Adipose tissue (tissue), 3 donors: ENCODE results near the gene WNT7B. TPM values are rescaled to one million over a fixed set of nuclear protein-coding genes. Genes with fewer than 3 reads are reported as not detected.

Experiments
- H3K27ac ChIP-seq: one replicate; pipeline ENCODE4 v1.5.1; 2013; ENCODE audit warnings: low read depth, low read length
- WGBS, 3 donors: extraction: QIAGEN DNeasy Blood & Tissue Kit; methylation state at CpG; one replicate each; pipeline ENCODE4 v1.1.7; 2013; 5-methylcytosine and 5-hydroxymethylcytosine counted together
- polyA plus RNA-seq, 3 donors: library from polyadenylated mRNA; stranded (reverse); fragments of 200-250 nt; gene quantifications; one replicate each; pipeline ENCODE4 v1.2.3, GENCODE V29; 2013
- donor health status: healthy with polysubstance abuse.
- donor health status: Bipolar disorder and iron deficiency.
- donor health status: healthy.

The WNT7B gene
- polyA plus RNA-seq, 3 donors, result 0.25 TPM; not detected in 2

DNA sequence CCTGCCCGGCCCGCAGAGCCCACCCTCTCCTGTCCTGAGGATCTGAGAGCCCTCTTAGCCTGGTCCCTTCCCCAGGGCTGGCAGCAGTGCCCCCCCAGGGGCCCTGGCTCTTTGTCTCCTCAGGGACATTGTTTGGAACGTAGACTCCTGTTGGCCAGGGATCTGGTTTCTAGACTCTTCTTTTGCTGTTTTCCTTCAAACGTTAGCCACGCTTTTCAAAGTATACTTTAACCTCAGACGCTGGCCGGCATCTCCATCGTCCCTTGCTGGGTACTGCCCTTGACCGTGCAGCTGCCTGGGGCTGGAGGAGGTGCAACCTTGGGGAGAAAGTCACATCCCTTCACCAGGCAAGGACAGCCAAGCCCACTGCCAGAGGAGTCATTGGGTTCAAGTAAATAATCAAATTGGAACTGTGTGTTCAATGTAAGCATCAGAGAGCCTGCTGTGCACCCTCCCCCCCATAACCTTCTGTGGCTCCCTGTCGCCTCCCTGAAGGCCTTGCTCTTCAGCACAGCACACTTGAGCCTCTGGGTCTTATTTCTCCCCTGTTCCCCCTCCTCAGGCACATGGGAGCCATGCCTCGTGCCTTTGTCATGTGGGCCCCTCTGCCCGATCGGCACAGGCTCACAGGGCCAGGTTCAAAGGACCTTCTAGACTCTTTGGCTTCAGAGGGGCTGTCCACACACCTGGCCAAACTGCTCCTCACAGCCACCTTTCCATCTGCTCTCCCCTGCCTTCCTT, 21.8 kb upstream of the WNT7B start:
- WGBS, 3 donors, result 71 to 81% (median 77%) methylated on average over 13 of the region's 13 CpGs
- no peak overlapping the region for H3K27ac ChIP-seq

GRCh38 chr22:45997777-45998637, 21.0 kb upstream of the WNT7B start:
- no peak overlapping the region for H3K27ac ChIP-seq
- 51 to 72% (median 57%) methylated on average over 16 to 17 of the region's 17 CpGs for WGBS, 3 donors

DNA sequence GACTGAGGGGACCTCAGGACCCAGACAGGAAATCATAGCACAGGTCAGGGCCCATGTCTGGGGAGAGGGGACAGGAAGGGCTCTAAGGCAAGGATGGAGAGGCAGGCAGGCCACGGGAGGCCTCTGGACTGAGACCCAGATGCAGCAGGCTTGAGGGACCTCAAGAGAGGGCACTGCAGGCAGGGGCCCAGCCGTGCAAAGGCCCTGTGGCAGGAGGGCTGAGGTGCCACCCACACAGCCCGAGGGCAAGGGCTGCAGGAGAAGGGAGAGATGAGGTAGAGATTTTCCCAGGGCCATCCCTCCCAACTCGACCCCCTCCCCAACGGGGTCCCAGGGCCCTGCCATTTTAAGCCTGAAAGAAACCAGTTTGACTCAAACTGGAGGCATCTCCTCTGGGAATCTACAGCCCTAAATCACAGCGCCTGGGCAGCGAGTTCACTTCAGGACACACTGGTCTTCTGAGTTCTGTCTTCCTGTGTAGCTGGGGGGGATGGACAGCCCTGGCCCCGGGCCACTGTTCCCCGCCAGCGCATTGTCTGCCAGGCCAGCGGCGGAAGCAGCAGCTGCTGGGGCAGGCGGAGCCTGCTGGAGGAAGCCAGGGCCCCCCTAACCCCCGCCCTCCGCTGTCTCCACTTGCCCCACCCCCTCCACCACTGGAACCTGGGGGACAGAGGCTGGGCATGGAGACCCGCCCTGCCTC, 20.3 kb upstream of the WNT7B start:
- H3K27ac ChIP-seq, result no peak overlapping the region
- 5 to 35% (median 6%) methylated on average over 15 to 16 of the region's 16 CpGs for WGBS, 3 donors

GRCh38 chr22:45996241-45997076, 19.5 kb upstream of the WNT7B start:
- no peak overlapping the region for H3K27ac ChIP-seq
- WGBS, 3 donors, result 43 to 81% (median 45%) methylated on average over 28 to 29 of the region's 29 CpGs

DNA sequence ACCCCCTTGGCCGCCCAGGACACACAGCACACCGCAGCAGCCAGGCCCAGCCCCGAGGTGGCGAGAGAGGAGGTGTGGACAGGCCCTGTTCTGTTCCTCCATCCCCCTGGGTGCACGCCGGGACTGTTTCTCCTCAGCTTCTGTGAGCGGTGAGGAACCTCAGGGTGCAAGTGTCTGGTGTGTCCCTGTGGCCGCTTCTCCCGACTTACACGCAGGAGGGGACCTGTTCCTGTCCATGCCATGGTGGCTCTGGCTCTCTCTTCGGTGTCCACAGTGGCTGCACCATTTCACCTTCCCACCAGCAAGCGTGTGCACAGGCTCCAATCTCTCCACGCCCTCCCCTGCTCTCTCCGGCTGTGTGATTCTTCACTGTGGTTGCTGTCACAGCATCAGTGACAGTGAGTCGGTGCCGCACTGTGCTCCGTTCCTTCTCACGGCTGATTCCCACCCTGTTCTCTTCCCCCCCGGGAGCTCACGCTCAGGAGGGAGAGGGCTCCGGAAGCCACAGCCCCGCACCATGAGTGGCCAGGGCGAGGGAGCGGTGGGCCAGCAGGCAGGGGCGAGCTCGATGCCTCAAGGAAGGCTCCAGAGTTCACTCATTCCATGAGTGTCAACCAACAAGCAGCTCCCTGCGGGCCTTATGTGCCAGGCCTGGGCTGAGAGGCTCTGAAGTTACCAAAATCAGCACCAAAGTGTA, 18.6 kb upstream of the WNT7B start:
- WGBS, 3 donors, result 81 to 88% (median 83%) methylated on average over 27 of the region's 27 CpGs
- H3K27ac ChIP-seq, result no peak overlapping the region

GRCh38 chr22:45994491-45995404, 17.8 kb upstream of the WNT7B start:
- no peak overlapping the region for H3K27ac ChIP-seq
- 37 to 40% (median 40%) methylated on average over 26 to 27 of the region's 27 CpGs for WGBS, 3 donors

- H3K27ac ChIP-seq, result no peak overlapping the region
- 53 to 70% (median 57%) methylated on average over 2 of the region's 2 CpGs for WGBS, 3 donors
These were observed 16.9 kb upstream of the WNT7B start for GRCh38 chr22:45993841-45994240.

DNA sequence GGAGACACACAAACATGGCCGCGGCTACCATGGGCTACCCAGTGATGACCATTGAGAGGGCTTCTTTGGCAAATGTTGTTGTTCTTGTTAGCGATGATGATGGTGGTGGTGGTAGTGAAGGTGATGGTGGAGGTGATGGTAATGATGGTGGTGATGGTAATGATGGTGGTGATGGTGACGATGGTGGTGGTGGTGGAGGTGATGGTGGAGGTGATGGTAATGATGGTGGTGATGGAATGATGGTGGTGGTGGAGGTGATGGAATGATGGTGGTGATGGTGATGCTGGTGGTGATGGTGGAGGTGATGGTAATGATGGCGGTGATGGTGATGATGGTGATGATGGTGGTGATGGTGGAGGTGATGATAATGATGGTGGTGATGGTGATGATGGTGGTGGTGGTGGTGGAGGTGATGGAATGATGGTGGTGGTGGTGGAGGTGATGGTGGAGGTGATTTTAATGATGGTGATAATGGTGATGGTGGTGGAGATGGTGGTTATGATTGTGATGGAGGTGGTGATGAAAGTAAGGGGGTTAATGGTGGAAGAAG, 16.3 kb upstream of the WNT7B start:
- H3K27ac ChIP-seq, result no peak overlapping the region
- 92 to 96% (median 95%) methylated on average over 5 of the region's 5 CpGs for WGBS, 3 donors

- WGBS, 3 donors, result 81 to 88% (median 84%) methylated on average over 3 of the region's 3 CpGs
- no peak overlapping the region for H3K27ac ChIP-seq
These were observed 15.8 kb upstream of the WNT7B start for GRCh38 chr22:45992737-45993136.

- H3K27ac ChIP-seq, result no peak overlapping the region
- whole genome bisulfite sequencing, 3 donors, result 65 to 88% (median 67%) methylated on average over 7 of the region's 7 CpGs
These were observed 14.1 kb upstream of the WNT7B start for GRCh38 chr22:45991098-45991497.

- 89 to 97% (median 94%) methylated on average over 7 of the region's 7 CpGs for WGBS, 3 donors
- no peak overlapping the region for H3K27ac ChIP-seq
These were observed 10.3 kb upstream of the WNT7B start for GRCh38 chr22:45987136-45987861.

DNA sequence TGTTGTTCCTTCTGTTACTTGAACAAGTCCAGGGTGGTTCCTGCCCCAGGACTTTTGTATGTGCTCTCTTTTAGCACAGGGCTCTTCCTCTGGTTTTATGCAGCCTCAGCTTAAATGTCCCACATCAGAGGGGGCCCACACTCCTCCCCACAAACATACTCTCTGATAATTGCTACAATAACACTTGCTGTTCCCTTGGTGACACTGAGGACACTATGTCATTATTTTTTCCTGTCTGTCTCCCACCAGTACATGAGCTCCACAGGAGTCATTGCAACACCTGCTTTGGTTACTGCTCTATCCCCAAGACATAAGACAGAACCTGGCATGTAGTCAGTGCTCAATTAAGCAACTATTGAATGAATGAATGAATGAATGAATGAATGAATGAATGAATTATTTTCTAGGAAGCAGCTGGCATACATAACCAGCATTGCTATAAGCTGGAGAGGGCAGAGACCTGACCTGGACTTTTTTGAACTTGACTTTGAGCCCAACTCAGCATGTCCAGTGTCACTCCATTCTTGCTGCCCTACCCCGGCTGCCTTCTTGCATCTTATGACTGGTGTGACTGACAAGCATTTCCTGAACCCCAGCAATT, 7.5 kb upstream of the WNT7B start:
- 63 to 93% (median 71%) methylated on average over 1 of the region's 1 CpG for WGBS, 3 donors
- no peak overlapping the region for H3K27ac ChIP-seq

GRCh38 chr22:45983797-45984196, 6.8 kb upstream of the WNT7B start:
- WGBS, 3 donors, result 76 to 81% (median 80%) methylated on average over 5 of the region's 5 CpGs
- H3K27ac ChIP-seq, result no peak overlapping the region

- H3K27ac ChIP-seq, result no peak overlapping the region
- WGBS, 3 donors, result 92 to 95% (median 93%) methylated on average over 4 of the region's 4 CpGs
These were observed 3.8 kb upstream of the WNT7B start for GRCh38 chr22:45980761-45981160.

GRCh38 chr22:45980268-45980570, 3.3 kb upstream of the WNT7B start:
- no peak overlapping the region for H3K27ac ChIP-seq
- WGBS, 3 donors, result 94 to 100% (median 100%) methylated on average over 2 of the region's 2 CpGs

DNA sequence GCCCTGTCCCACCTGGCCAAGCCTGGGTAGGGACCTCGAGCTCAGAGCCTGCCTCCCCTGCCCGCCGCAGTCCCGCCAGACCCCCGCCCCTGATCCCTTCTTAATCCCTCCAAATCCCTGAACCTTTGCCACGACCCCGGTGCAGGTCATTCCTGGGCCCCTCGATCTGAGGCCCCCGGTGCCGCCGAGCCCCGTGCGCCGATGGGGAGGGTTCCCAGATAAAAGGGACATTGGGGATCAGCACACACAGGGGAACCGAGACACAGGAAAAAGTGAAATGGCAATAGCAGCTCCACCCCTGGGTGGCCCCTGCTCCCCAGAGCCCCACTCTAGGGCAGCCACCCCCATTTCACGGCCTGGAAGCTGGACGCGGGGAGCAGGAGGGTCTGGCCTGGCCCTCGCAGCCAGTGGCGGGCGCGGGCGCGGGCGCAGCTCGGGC, 1.3 kb upstream of the WNT7B start:
- no peak overlapping the region for H3K27ac ChIP-seq
- 4 to 15% (median 4%) methylated on average over 18 to 26 of the region's 26 CpGs for WGBS, 3 donors
